HS-27A (cell line): ENCODE data around the gene SEZ6.

Experiments used
- DNase-seq: peaks from one replicate; pipeline ENCODE4 v3.0.0-alpha.2; 2012; ENCODE audit warnings: low read depth, missing footprints

SEZ6 gene

GRCh38 chr17:29037739-29038084 lies 31.9 kb upstream of the SEZ6 start:
- DNase-seq, result no peak

- DNase-seq, result no peak
Measured at GRCh38 chr17:29036584-29036983, 30.8 kb upstream of the SEZ6 start.

GRCh38 chr17:29034510-29034909 lies 28.7 kb upstream of the SEZ6 start:
- DNase-seq, result no peak

GRCh38 chr17:29032857-29033197 lies 27.0 kb upstream of the SEZ6 start:
- DNase-seq, result no peak

GRCh38 chr17:29032013-29032856 lies 26.4 kb upstream of the SEZ6 start:
- no peak for DNase-seq

- DNase-seq, result no peak
Measured at GRCh38 chr17:29031488-29031887, 25.7 kb upstream of the SEZ6 start.

GRCh38 chr17:29024316-29024952 lies 18.6 kb upstream of the SEZ6 start:
- DNase-seq, result no peak

GRCh38 chr17:29022074-29022473 lies 16.2 kb upstream of the SEZ6 start:
- no peak for DNase-seq

GRCh38 chr17:29021226-29021625 lies 15.4 kb upstream of the SEZ6 start:
- DNase-seq, result no peak

- no peak for DNase-seq
Measured at GRCh38 chr17:29020576-29020975, 14.7 kb upstream of the SEZ6 start.

GRCh38 chr17:29019475-29020181 lies 13.8 kb upstream of the SEZ6 start:
- no peak for DNase-seq

- DNase-seq, result no peak
Measured at GRCh38 chr17:29018788-29019474, 13.1 kb upstream of the SEZ6 start.

- DNase-seq, result no peak
Measured at GRCh38 chr17:29016345-29017210, 10.7 kb upstream of the SEZ6 start.

GRCh38 chr17:29014716-29015115 lies 8.9 kb upstream of the SEZ6 start:
- no peak for DNase-seq

GRCh38 chr17:29012535-29012934 lies 6.7 kb upstream of the SEZ6 start:
- no peak for DNase-seq

- DNase-seq, result no peak
Measured at GRCh38 chr17:29010586-29010985, 4.8 kb upstream of the SEZ6 start.

- DNase-seq, result no peak
Measured at GRCh38 chr17:29010129-29010528, 4.3 kb upstream of the SEZ6 start.

- no peak for DNase-seq
Measured at GRCh38 chr17:29008591-29008990, 2.8 kb upstream of the SEZ6 start.

GRCh38 chr17:29007860-29008455 lies 2.1 kb upstream of the SEZ6 start:
- DNase-seq, result peak; percentile 61

GRCh38 chr17:29007456-29007855 lies 1.6 kb upstream of the SEZ6 start:
- DNase-seq, result peak; percentile 20

- no peak for DNase-seq
Measured at GRCh38 chr17:29004081-29004692, 1.6 kb downstream of the SEZ6 start.
